Loucy (cell line): ENCODE data around the gene HDGFL1.

Source experiments
- H2AFZ ChIP-seq: fragments of 200-600 bp; sonication (generic); 2 replicates; pipeline ENCODE4 v1.6.0; 2016; ENCODE audit warnings: antibody characterized with exemption, mild to moderate bottlenecking, low read length, moderate library complexity
- H3F3A ChIP-seq: fragments of 200-600 bp; 2 replicates; pipeline ENCODE4 v1.6.0; 2016; ENCODE audit warnings: antibody characterized with exemption, low read depth, mild to moderate bottlenecking
- H3K27me3 ChIP-seq: fragments of 200-600 bp; sonication (generic); 2 replicates; pipeline ENCODE4 v1.6.1; 2014; ENCODE audit warnings: low read length, mild to moderate bottlenecking; ENCODE audit not compliant: insufficient read depth, poor library complexity, severe bottlenecking
- H3K36me3 ChIP-seq: fragments of 200-600 bp; sonication (generic); 2 replicates; pipeline ENCODE4 v1.6.1; 2016; ENCODE audit warnings: low read length; ENCODE audit not compliant: insufficient read depth
- H3K4me1 ChIP-seq: fragments of 200-600 bp; sonication (generic); 2 replicates; pipeline ENCODE4 v1.5.1; 2014; ENCODE audit warnings: low read length, mild to moderate bottlenecking; ENCODE audit not compliant: insufficient read depth, poor library complexity, severe bottlenecking
- H3K4me2 ChIP-seq: fragments of 200-600 bp; sonication (generic); 2 replicates; pipeline ENCODE4 v1.6.0; 2014; ENCODE audit warnings: antibody characterized with exemption, low read length, low read depth, mild to moderate bottlenecking; ENCODE audit not compliant: poor library complexity, severe bottlenecking
- H3K4me3 ChIP-seq: fragments of 200-600 bp; sonication (generic); 2 replicates; pipeline ENCODE4 v1.5.1; 2014; ENCODE audit warnings: low read length, mild to moderate bottlenecking, mixed read lengths; ENCODE audit not compliant: poor library complexity, severe bottlenecking
- H3K79me2 ChIP-seq: fragments of 200-600 bp; sonication (generic); 2 replicates; pipeline ENCODE4 v1.6.1; 2014; ENCODE audit warnings: low read length; ENCODE audit not compliant: insufficient read depth
- H3K9ac ChIP-seq: fragments of 200-600 bp; sonication (generic); 2 replicates; pipeline ENCODE4 v1.6.0; 2014; ENCODE audit warnings: mild to moderate bottlenecking, low read depth, low read length, moderate library complexity; ENCODE audit not compliant: poor library complexity, severe bottlenecking
- H3K9me2 ChIP-seq: fragments of 200-600 bp; sonication (generic); replicated peaks from 2 replicates; pipeline ENCODE4 v1.6.1; 2016; ENCODE audit warnings: low read depth, low read length, mixed read lengths
- H3K9me3 ChIP-seq: fragments of 200-600 bp; sonication (generic); 2 replicates; pipeline ENCODE4 v1.6.1; 2014; ENCODE audit warnings: mild to moderate bottlenecking, antibody characterized with exemption, low read length, low read depth; ENCODE audit not compliant: insufficient read depth
- H4K20me1 ChIP-seq: fragments of 200-600 bp; sonication (generic); 2 replicates; pipeline ENCODE4 v1.6.0; 2014; ENCODE audit warnings: antibody characterized with exemption, low read length, mild to moderate bottlenecking; ENCODE audit not compliant: insufficient read depth, poor library complexity, severe bottlenecking
- EZH2phosphoT487 ChIP-seq: fragments of 200-600 bp; IDR thresholded peaks from 2 replicates; pipeline ENCODE4 v1.6.1; 2018; ENCODE audit warnings: antibody characterized with exemption, mild to moderate bottlenecking, moderate library complexity, borderline replicate concordance
- TF ChIP-seq, protein P1 (sequence below): fragments of 200-600 bp; sonication (generic); conservative IDR thresholded peaks from 2 replicates; pipeline ENCODE4 v1.5.1; 2014; ENCODE audit warnings: mild to moderate bottlenecking, antibody characterized with exemption, low read length

HDGFL1 gene

DNA sequence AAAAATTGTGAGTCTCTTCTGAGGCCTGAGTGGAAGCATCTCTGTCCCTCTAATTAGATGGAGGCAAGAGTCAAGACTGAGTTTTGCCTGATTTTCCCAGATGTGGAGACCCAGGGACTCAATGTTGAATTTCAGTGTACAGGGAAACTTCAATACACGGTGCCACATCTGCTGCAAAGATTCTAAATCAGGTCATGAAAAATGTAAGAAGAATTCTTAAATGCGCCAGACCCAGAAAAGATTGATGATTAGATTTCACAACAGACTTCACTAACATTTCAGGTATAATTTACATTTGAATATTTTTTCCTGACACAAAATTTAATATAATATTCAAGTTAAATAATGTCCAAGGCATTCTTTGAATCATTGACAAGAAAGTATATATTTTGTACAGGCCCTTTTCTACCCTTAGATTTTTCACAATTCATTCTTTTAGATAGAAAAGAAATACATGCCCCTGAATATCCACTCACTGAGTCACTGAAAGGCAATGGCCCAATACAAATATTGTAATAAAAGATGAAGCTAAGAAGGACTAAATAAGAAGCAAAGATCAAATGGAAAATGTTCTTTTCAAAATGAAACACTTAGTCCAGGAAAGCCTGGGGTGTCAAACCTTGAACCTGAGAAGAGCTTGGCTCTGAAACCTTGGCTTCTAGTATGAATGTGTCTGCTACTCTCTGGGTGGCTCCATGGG is 18.2 kb upstream of the HDGFL1 start:
- no peaks in the 10 kb centered on the region for H3K9me3 ChIP-seq
- no peak overlapping the region for H3K4me2 ChIP-seq
- no peaks in the 10 kb centered on the region for H3K9me2 ChIP-seq
- TF ChIP-seq EZH2phosphoT487, result no peak
- TF ChIP-seq, protein P1, sequence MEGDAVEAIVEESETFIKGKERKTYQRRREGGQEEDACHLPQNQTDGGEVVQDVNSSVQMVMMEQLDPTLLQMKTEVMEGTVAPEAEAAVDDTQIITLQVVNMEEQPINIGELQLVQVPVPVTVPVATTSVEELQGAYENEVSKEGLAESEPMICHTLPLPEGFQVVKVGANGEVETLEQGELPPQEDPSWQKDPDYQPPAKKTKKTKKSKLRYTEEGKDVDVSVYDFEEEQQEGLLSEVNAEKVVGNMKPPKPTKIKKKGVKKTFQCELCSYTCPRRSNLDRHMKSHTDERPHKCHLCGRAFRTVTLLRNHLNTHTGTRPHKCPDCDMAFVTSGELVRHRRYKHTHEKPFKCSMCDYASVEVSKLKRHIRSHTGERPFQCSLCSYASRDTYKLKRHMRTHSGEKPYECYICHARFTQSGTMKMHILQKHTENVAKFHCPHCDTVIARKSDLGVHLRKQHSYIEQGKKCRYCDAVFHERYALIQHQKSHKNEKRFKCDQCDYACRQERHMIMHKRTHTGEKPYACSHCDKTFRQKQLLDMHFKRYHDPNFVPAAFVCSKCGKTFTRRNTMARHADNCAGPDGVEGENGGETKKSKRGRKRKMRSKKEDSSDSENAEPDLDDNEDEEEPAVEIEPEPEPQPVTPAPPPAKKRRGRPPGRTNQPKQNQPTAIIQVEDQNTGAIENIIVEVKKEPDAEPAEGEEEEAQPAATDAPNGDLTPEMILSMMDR, result no peak
- H3K27me3 ChIP-seq, result no peaks in the 10 kb centered on the region
- H3K4me1 ChIP-seq, result no peaks in the 10 kb centered on the region
- H2AFZ ChIP-seq, result no peak overlapping the region
- H3F3A ChIP-seq, result no peaks in the 10 kb centered on the region
- H3K4me3 ChIP-seq, result no peak overlapping the region
- no peaks in the 10 kb centered on the region for H3K36me3 ChIP-seq
- no peaks in the 10 kb centered on the region for H3K79me2 ChIP-seq
- H4K20me1 ChIP-seq, result no peaks in the 10 kb centered on the region
- H3K9ac ChIP-seq, result no peak overlapping the region

DNA sequence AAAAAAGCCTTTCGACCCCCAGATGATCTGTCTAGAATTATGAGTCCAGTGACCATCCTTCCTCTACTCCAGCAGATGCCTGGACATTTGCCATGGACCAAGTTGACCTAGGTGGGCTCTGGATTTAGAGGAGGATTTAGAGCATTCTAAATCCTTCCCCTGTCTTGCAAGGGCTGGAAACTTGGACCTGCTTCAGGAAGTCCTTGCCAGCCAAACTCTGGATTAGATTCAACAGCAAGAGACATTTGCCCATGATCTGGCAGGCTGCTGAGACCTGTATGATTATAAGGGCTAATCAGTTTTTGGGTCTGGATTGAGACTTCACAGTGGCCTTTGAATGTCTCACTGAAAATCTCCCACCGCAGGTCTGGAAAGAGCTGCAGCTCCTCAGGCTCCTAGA is 13.1 kb upstream of the HDGFL1 start:
- no peak overlapping the region for H3K4me2 ChIP-seq
- no peaks in the 10 kb centered on the region for H3K4me1 ChIP-seq
- no peaks in the 10 kb centered on the region for H3K9me3 ChIP-seq
- no peaks in the 10 kb centered on the region for H3K79me2 ChIP-seq
- H3K27me3 ChIP-seq, result no peaks in the 10 kb centered on the region
- H2AFZ ChIP-seq, result no peak overlapping the region
- H3F3A ChIP-seq, result no peaks in the 10 kb centered on the region
- no peak overlapping the region for H3K9ac ChIP-seq
- H3K36me3 ChIP-seq, result no peaks in the 10 kb centered on the region
- TF ChIP-seq, protein P1, result no peak
- no peak for TF ChIP-seq EZH2phosphoT487
- no peaks in the 10 kb centered on the region for H4K20me1 ChIP-seq
- no peak overlapping the region for H3K4me3 ChIP-seq
- H3K9me2 ChIP-seq, result no peaks in the 10 kb centered on the region

GRCh38 chr6:22557007-22557406 is 12.4 kb upstream of the HDGFL1 start:
- H2AFZ ChIP-seq, result no peak overlapping the region
- H3F3A ChIP-seq, result no peaks in the 10 kb centered on the region
- H4K20me1 ChIP-seq, result no peaks in the 10 kb centered on the region
- H3K27me3 ChIP-seq, result no peaks in the 10 kb centered on the region
- H3K36me3 ChIP-seq, result no peaks in the 10 kb centered on the region
- H3K4me1 ChIP-seq, result no peaks in the 10 kb centered on the region
- no peaks in the 10 kb centered on the region for H3K9me3 ChIP-seq
- no peak overlapping the region for H3K4me3 ChIP-seq
- no peaks in the 10 kb centered on the region for H3K9me2 ChIP-seq
- no peak overlapping the region for H3K4me2 ChIP-seq
- no peak overlapping the region for H3K9ac ChIP-seq
- no peaks in the 10 kb centered on the region for H3K79me2 ChIP-seq
- TF ChIP-seq, protein P1, result no peak
